H1 (cell line): ENCODE measurements around the gene IFNA1. TPM values are rescaled to one million over a fixed set of nuclear protein-coding genes. Genes with fewer than 3 reads are reported as not detected.

Source experiments
- CTCF ChIA-PET: fragments of 300-600 bp; sonication (Branson Sonifier 250); formaldehyde crosslinking; loops from one replicate; lab custom pipeline; 2021; ENCODE audit not compliant: partially characterized antibody; lab: Charles Lee
- POLR2A ChIA-PET: fragments of 300-600 bp; sonication (Branson Sonifier 250); formaldehyde crosslinking; loops from one replicate; lab custom pipeline; 2021; ENCODE audit warnings: inconsistent platforms; ENCODE audit not compliant: partially characterized antibody; lab: Charles Lee
- DNase-seq, 2 experiments: peaks; one replicate each; pipeline versions ENCODE4 v3.0.0 to v3.0.0-alpha.2; 2010 to 2022; ENCODE audit warnings: low spot score in 2 of 2, low read depth in 1 of 2, mixed read lengths in 1 of 2
- FAIRE-seq: peaks from 2 replicates; lab custom pipeline; 2011; peaks lifted over from hg19 to GRCh38; lab: Jason Lieb, UNC
- H2AFZ ChIP-seq: 2 replicates; pipeline ENCODE4 v1.8.1; 2012; ENCODE audit warnings: low read length, inconsistent platforms
- H2AK5ac ChIP-seq: 2 replicates; pipeline ENCODE4 v1.6.1; 2013; ENCODE audit warnings: low read depth, low read length
- H2BK120ac ChIP-seq: replicated peaks from 2 replicates; pipeline ENCODE3; 2013; ENCODE audit warnings: low read depth, low read length, inconsistent platforms
- H2BK12ac ChIP-seq: 2 replicates; pipeline ENCODE4 v1.6.1; 2013; ENCODE audit warnings: low read depth, low read length
- H2BK15ac ChIP-seq: 2 replicates; pipeline ENCODE4 v1.6.1; 2013; ENCODE audit warnings: low read length
- H2BK20ac ChIP-seq: 2 replicates; pipeline ENCODE4 v1.6.1; 2013; ENCODE audit warnings: low read length
- H2BK5ac ChIP-seq: 2 replicates; pipeline ENCODE4 v1.6.1; 2013; ENCODE audit warnings: low read depth, low read length
- H3K14ac ChIP-seq: 2 replicates; pipeline ENCODE4 v1.6.1; 2013; ENCODE audit warnings: inconsistent platforms; ENCODE audit not compliant: insufficient read length
- H3K18ac ChIP-seq: 2 replicates; pipeline ENCODE4 v1.6.1; 2013; ENCODE audit warnings: low read length; ENCODE audit errors: extremely low read depth
- H3K23ac ChIP-seq: 2 replicates; pipeline ENCODE4 v1.6.1; 2013; ENCODE audit warnings: inconsistent platforms; ENCODE audit not compliant: insufficient read length
- H3K23me2 ChIP-seq: 2 replicates; pipeline ENCODE4 v1.6.1; 2013; ENCODE audit warnings: low read depth, low read length
- H3K27ac ChIP-seq: 2 replicates; pipeline ENCODE4 v1.6.1; 2011; ENCODE audit warnings: low read depth, low read length, inconsistent platforms
- H3K27me3 ChIP-seq, 4 experiments: replicated peaks in 1 of 4; 1 replicate in 1 of 4; 2 replicates in 3 of 4; pipeline versions ENCODE4 v1.6.1 to v1.8.1; 2011 to 2013; ENCODE audit warnings: low read length in 3 of 4, mild to moderate bottlenecking in 3 of 4, inconsistent platforms in 2 of 4, mixed read lengths in 2 of 4, moderate library complexity in 1 of 4; ENCODE audit not compliant: control insufficient read depth in 3 of 4, insufficient read depth in 3 of 4; ENCODE audit errors: extremely low read depth in 1 of 4
- H3K36me3 ChIP-seq, 4 experiments: 2 replicates each; pipeline versions ENCODE4 v1.6.1 to v1.8.1; 2011 to 2013; ENCODE audit warnings: mild to moderate bottlenecking in 4 of 4, low read length in 3 of 4, moderate library complexity in 2 of 4, control low read depth in 1 of 4, inconsistent platforms in 1 of 4; ENCODE audit not compliant: insufficient read depth in 4 of 4, control insufficient read depth in 2 of 4
- H3K4ac ChIP-seq: replicated peaks from 2 replicates; pipeline ENCODE3; 2013; ENCODE audit warnings: low read length, low read depth, mixed read lengths, inconsistent platforms; ENCODE audit not compliant: insufficient read length
- H3K4me1 ChIP-seq, 4 experiments: replicated peaks in 1 of 4; 1 replicate in 1 of 4; 2 replicates in 3 of 4; pipeline versions ENCODE4 v1.6.1 to v1.8.1; 2011 to 2013; ENCODE audit warnings: low read length in 3 of 4, inconsistent platforms in 2 of 4, mixed read lengths in 1 of 4; ENCODE audit not compliant: insufficient read depth in 4 of 4, control insufficient read depth in 3 of 4
- H3K4me2 ChIP-seq, 2 experiments: 2 replicates each; pipeline versions ENCODE4 v1.6.1 to v1.8.1; 2011 to 2013; ENCODE audit warnings: low read depth in 2 of 2, low read length in 2 of 2, control low read depth in 1 of 2, inconsistent platforms in 1 of 2, mild to moderate bottlenecking in 1 of 2; ENCODE audit not compliant: insufficient read depth in 1 of 2
- H3K4me3 ChIP-seq, 4 experiments: fragments of 200-600, 300-600 bp in 1 of 4; sonication (generic), shearing (Covaris generic), sonication (Bioruptor Twin) in 1 of 4; 2 replicates each; pipeline versions ENCODE4 v1.5.1 to v1.8.1; 2011 to 2016; ENCODE audit warnings: low read length in 4 of 4, low read depth in 3 of 4, control low read depth in 2 of 4, inconsistent platforms in 2 of 4, mild to moderate bottlenecking in 2 of 4, mixed read lengths in 1 of 4, moderate library complexity in 1 of 4; ENCODE audit not compliant: insufficient read depth in 2 of 4; ENCODE audit errors: extremely low read depth in 1 of 4
- H3K56ac ChIP-seq: replicated peaks from 2 replicates; pipeline ENCODE3; 2013; ENCODE audit warnings: low read depth, mild to moderate bottlenecking, mixed read lengths, low read length, inconsistent platforms; ENCODE audit not compliant: insufficient read length
- H3K79me1 ChIP-seq: 2 replicates; pipeline ENCODE4 v1.6.1; 2013; ENCODE audit warnings: low read depth, low read length, control low read depth
- H3K79me2 ChIP-seq, 2 experiments: 2 replicates each; pipeline versions ENCODE4 v1.6.1 to v1.8.1; 2012 to 2013; ENCODE audit warnings: low read length in 2 of 2, mild to moderate bottlenecking in 2 of 2, inconsistent platforms in 1 of 2; ENCODE audit not compliant: insufficient read depth in 2 of 2, control insufficient read depth in 1 of 2
- H3K9ac ChIP-seq, 4 experiments: replicated peaks in 1 of 4; 1 replicate in 1 of 4; 2 replicates in 3 of 4; pipeline versions ENCODE4 v1.6.1 to v1.8.1; 2011 to 2013; ENCODE audit warnings: low read depth in 3 of 4, low read length in 3 of 4, control low read depth in 2 of 4, mild to moderate bottlenecking in 2 of 4, moderate library complexity in 2 of 4, inconsistent platforms in 1 of 4; ENCODE audit errors: extremely low read depth in 1 of 4
- H3K9me3 ChIP-seq, 2 experiments: 2 replicates each; pipeline versions ENCODE4 v1.6.1 to v1.8.1; 2012 to 2013; ENCODE audit warnings: mild to moderate bottlenecking in 2 of 2, moderate library complexity in 2 of 2, control low read depth in 1 of 2, inconsistent platforms in 1 of 2, low read depth in 1 of 2, low read length in 1 of 2, mixed read lengths in 1 of 2; ENCODE audit not compliant: insufficient read depth in 2 of 2
- H4K20me1 ChIP-seq, 2 experiments: replicated peaks in 1 of 2; 2 replicates each; pipeline versions ENCODE3 to v1.8.1; 2011 to 2013; ENCODE audit warnings: inconsistent platforms in 2 of 2, low read length in 2 of 2, mild to moderate bottlenecking in 1 of 2; ENCODE audit not compliant: insufficient read depth in 2 of 2, control insufficient read depth in 1 of 2
- H4K5ac ChIP-seq: 2 replicates; pipeline ENCODE4 v1.6.1; 2013; ENCODE audit warnings: low read length, low read depth, mixed read lengths, inconsistent platforms; ENCODE audit not compliant: insufficient read length
- H4K8ac ChIP-seq: 2 replicates; pipeline ENCODE4 v1.8.0; 2013; ENCODE audit warnings: mild to moderate bottlenecking, moderate library complexity, low read length, inconsistent platforms; ENCODE audit not compliant: insufficient read depth; ENCODE audit errors: extremely low read depth
- H4K91ac ChIP-seq: replicated peaks from 2 replicates; pipeline ENCODE3; 2013; ENCODE audit warnings: low read length, mixed read lengths, inconsistent platforms; ENCODE audit not compliant: insufficient read length
- ASH2L ChIP-seq: fragments of 200-600, 300-600 bp; sonication (generic); IDR thresholded peaks from one replicate; pipeline ENCODE4 v1.7.1; 2017; ENCODE audit warnings: low read length
- BACH1 ChIP-seq: IDR thresholded peaks from 2 replicates; pipeline ENCODE4 v1.6.1; 2012; ENCODE audit warnings: low read length, improper control_type of control experiment
- EP300 ChIP-seq, 2 experiments: IDR thresholded peaks; 1 replicate in 1 of 2; 2 replicates in 1 of 2; pipeline ENCODE4 v1.6.1; 2011 to 2012; ENCODE audit warnings: low read depth in 2 of 2, low read length in 2 of 2, mild to moderate bottlenecking in 2 of 2, borderline replicate concordance in 1 of 2, inconsistent platforms in 1 of 2, moderate library complexity in 1 of 2
- FOSL1 ChIP-seq: IDR thresholded peaks from 2 replicates; pipeline ENCODE4 v1.6.1; 2011; ENCODE audit warnings: mild to moderate bottlenecking, low read depth, low read length, moderate library complexity; ENCODE audit not compliant: insufficient read depth
- HDAC2 ChIP-seq, 2 experiments: fragments of 300-600 bp in 1 of 2; sonication (generic) in 1 of 2; IDR thresholded peaks; 2 replicates each; pipeline ENCODE4 v1.6.1; 2011 to 2012; ENCODE audit warnings: low read depth in 2 of 2, low read length in 2 of 2, mild to moderate bottlenecking in 2 of 2, moderate library complexity in 2 of 2, borderline replicate concordance in 1 of 2, inconsistent platforms in 1 of 2
- NRF1 ChIP-seq: IDR thresholded peaks from 2 replicates; pipeline ENCODE4 v1.6.1; 2011; ENCODE audit warnings: mild to moderate bottlenecking, low read depth, low read length, improper control_type of control experiment
- POLR2AphosphoS5 ChIP-seq: IDR thresholded peaks from 2 replicates; pipeline ENCODE4 v1.6.1; 2011; ENCODE audit warnings: low read depth, low read length
- RXRA ChIP-seq: IDR thresholded peaks from 2 replicates; pipeline ENCODE4 v1.6.1; 2011; ENCODE audit warnings: low read depth, mild to moderate bottlenecking, low read length, moderate library complexity; ENCODE audit not compliant: insufficient read depth
- SIRT6 ChIP-seq: IDR thresholded peaks from one replicate; pipeline ENCODE4 v1.7.1; 2012; ENCODE audit warnings: low read length, inconsistent platforms
- SP1 ChIP-seq: IDR thresholded peaks from 2 replicates; pipeline ENCODE4 v1.6.1; 2011; ENCODE audit warnings: low read depth, low read length
- SP4 ChIP-seq: IDR thresholded peaks from 2 replicates; pipeline ENCODE4 v1.6.1; 2012; ENCODE audit warnings: low read length, inconsistent platforms
- TCF12 ChIP-seq: IDR thresholded peaks from 2 replicates; pipeline ENCODE4 v1.6.1; 2011; ENCODE audit warnings: low read depth, mild to moderate bottlenecking, low read length
- WGBS, 2 experiments: shearing (Covaris generic) in 1 of 2; methylation state at CpG; one replicate each; pipeline versions ENCODE4 v1.1.6 to v1.1.7; 2013 to 2015; ENCODE audit warnings: low lambda C conversion rate in 2 of 2, mixed read lengths in 2 of 2, inconsistent platforms in 1 of 2, low coverage in 1 of 2, missing lambda C conversion rate in 1 of 2; ENCODE audit not compliant: insufficient replicate concordance in 2 of 2, insufficient coverage in 1 of 2, insufficient read length in 1 of 2; ENCODE audit errors: extremely low coverage in 1 of 2, missing lambda C conversion rate in 1 of 2; 5-methylcytosine and 5-hydroxymethylcytosine counted together
- polyA plus RNA-seq, 7 experiments: library from polyadenylated mRNA; depleted of rRNA in 3 of 7; stranded (reverse) in 5 of 7; unstranded in 2 of 7; fragments of >200 nt in 5 of 7; fragments of 200-250 nt in 2 of 7; gene quantifications; 1 replicate in 5 of 7; 2 replicates in 1 of 7; 4 replicates in 1 of 7; pipeline versions ENCODE4 v1.2.1 to v1.2.3, GENCODE V29; 2011 to 2013; ENCODE audit warnings: missing spikeins in 2 of 7, mixed read lengths in 2 of 7
- total RNA-seq: library from RNA; stranded (reverse); fragmentation: NEBNext Ultra II Directional; extraction: Animal tissue kit (Norgen Biotek cat#: 25700); gene quantifications from 2 replicates; pipeline ENCODE4 v1.2.1, GENCODE V29; 2021
- TF ChIP-seq, protein P1 (sequence below): IDR thresholded peaks from 2 replicates; pipeline ENCODE4 v1.6.1; 2011; ENCODE audit warnings: low read depth, mild to moderate bottlenecking, low read length; ENCODE audit not compliant: insufficient read depth
- TF ChIP-seq, protein P2 (sequence below): IDR thresholded peaks from 2 replicates; pipeline ENCODE4 v1.6.1; 2012; ENCODE audit warnings: inconsistent platforms

The IFNA1 gene
- total and polyA plus RNA-seq, 2 of the 8 experiments (the other 6 are each of a cell fraction or from before 2014, with no cell fraction given), result not detected

DNA sequence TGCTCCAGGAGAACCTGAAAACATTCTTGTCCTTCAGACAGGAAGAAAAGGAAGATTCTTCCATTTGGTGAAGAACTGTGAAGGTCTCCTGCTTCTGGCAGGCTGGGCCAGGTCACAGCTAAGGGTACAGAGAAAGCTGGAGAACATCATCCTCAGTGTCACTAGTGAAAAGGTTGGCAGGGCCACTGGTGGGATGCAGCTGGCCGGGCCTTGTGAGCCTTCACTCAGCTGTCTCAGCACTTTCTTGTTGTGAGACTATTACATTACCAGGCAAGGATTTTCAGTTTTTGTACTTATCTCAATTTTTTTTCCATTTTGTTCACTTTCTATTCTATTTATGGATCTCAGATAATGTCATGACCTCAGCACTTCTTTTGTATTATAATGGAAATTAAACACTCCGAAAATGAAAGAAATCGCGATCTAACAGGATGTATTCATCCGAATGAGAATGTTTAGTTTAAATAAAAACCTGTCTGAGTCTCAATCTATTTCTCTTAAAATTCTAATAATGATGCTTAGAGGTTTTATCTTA is 41.2 kb upstream of the IFNA1 start:
- 91% methylated on average over 5 of the region's 5 CpGs; no CpG with 5 or more reads in 1 of the 2 experiments for WGBS, 2 experiments
- Histone ChIP-seq H3K9me3 (no peaks in the 10 kb centered on the region), H3K79me1 (no peaks in the 10 kb centered on the region), H3K56ac (no peak overlapping the region), H3K14ac (no peak overlapping the region), H3K27me3 (peaks cover 0 to 25% (median 17%) of the 10 kb centered on the region in 4 experiments; a peak in 5 of 7 replicates), H4K5ac (no peak overlapping the region), H4K8ac (no peak overlapping the region), H2BK15ac (no peak overlapping the region), H3K23me2 (no peaks in the 10 kb centered on the region; the same call in 1 of the 2 replicates), H3K9ac (no peak overlapping the region), H2BK120ac (no peak overlapping the region), H3K4me2 (no peak overlapping the region), H4K91ac (no peak overlapping the region), H2BK5ac (no peak overlapping the region), H3K18ac (no peak overlapping the region), H4K20me1 (no peaks in the 10 kb centered on the region), H3K79me2 (no peaks in the 10 kb centered on the region), H3K23ac (no peak overlapping the region), H2BK12ac (no peak overlapping the region), H2AK5ac (no peak overlapping the region), H3K4me1 (no peaks in the 10 kb centered on the region), H3K36me3 (no peaks in the 10 kb centered on the region), H3K27ac (no peak overlapping the region), H2BK20ac (no peak overlapping the region), H2AFZ (no peak overlapping the region), H3K4ac (no peak overlapping the region), H3K4me3 (no peak overlapping the region)
- TF ChIP-seq ASH2L (no peak), HDAC2 (IDR thresholded peaks at IDR 0.05; ENCODE audit: borderline replicate concordance in 1 of 2, low read depth in 2 of 2, low read length in 2 of 2) (no peak), TCF12 (no peak), NRF1 (no peak), SIRT6 (no peak), EP300 (IDR thresholded peaks at IDR 0.05; ENCODE audit: borderline replicate concordance in 1 of 2, low read depth in 2 of 2, low read length in 2 of 2) (no peak), BACH1 (no peak), FOSL1 (no peak), SP4 (no peak), RXRA (no peak), POLR2AphosphoS5 (no peak), SP1 (no peak)
- TF ChIP-seq, protein P1, sequence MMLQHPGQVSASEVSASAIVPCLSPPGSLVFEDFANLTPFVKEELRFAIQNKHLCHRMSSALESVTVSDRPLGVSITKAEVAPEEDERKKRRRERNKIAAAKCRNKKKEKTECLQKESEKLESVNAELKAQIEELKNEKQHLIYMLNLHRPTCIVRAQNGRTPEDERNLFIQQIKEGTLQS, result no peak
- TF ChIP-seq, protein P2, sequence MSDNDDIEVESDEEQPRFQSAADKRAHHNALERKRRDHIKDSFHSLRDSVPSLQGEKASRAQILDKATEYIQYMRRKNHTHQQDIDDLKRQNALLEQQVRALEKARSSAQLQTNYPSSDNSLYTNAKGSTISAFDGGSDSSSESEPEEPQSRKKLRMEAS, result no peak
- DNase-seq, result no peak
- ChIA-PET POLR2A (no interaction called here), CTCF (interaction anchor here (1.5 to 4.1 kb wide), 8 partner anchors 13 to 204 kb away, joined by 4 to 19 read pairs (median 6); no protein-coding TSS in a partner anchor)
- no peak for FAIRE-seq
